ENCODE results near the gene ATOH1. TPM values are rescaled to one million over a fixed set of nuclear protein-coding genes. Genes with fewer than 3 reads are reported as not detected.

Gene ATOH1, protein sequence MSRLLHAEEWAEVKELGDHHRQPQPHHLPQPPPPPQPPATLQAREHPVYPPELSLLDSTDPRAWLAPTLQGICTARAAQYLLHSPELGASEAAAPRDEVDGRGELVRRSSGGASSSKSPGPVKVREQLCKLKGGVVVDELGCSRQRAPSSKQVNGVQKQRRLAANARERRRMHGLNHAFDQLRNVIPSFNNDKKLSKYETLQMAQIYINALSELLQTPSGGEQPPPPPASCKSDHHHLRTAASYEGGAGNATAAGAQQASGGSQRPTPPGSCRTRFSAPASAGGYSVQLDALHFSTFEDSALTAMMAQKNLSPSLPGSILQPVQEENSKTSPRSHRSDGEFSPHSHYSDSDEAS
- total RNA-seq: not detected

DNA sequence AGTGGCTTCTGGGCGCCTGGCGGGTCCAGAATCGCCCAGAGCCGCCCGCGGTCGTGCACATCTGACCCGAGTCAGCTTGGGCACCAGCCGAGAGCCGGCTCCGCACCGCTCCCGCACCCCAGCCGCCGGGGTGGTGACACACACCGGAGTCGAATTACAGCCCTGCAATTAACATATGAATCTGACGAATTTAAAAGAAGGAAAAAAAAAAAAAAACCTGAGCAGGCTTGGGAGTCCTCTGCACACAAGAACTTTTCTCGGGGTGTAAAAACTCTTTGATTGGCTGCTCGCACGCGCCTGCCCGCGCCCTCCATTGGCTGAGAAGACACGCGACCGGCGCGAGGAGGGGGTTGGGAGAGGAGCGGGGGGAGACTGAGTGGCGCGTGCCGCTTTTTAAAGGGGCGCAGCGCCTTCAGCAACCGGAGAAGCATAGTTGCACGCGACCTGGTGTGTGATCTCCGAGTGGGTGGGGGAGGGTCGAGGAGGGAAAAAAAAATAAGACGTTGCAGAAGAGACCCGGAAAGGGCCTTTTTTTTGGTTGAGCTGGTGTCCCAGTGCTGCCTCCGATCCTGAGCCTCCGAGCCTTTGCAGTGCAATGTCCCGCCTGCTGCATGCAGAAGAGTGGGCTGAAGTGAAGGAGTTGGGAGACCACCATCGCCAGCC is at the start of gene ATOH1:
TSS of gene ATOH1 (plus strand) at position 422 of the 663 bp plus-strand sequence. CDS start at position 596, 174 bp downstream.
- TF ChIP-seq, protein P1, sequence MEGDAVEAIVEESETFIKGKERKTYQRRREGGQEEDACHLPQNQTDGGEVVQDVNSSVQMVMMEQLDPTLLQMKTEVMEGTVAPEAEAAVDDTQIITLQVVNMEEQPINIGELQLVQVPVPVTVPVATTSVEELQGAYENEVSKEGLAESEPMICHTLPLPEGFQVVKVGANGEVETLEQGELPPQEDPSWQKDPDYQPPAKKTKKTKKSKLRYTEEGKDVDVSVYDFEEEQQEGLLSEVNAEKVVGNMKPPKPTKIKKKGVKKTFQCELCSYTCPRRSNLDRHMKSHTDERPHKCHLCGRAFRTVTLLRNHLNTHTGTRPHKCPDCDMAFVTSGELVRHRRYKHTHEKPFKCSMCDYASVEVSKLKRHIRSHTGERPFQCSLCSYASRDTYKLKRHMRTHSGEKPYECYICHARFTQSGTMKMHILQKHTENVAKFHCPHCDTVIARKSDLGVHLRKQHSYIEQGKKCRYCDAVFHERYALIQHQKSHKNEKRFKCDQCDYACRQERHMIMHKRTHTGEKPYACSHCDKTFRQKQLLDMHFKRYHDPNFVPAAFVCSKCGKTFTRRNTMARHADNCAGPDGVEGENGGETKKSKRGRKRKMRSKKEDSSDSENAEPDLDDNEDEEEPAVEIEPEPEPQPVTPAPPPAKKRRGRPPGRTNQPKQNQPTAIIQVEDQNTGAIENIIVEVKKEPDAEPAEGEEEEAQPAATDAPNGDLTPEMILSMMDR (IDR thresholded peaks at IDR 0.05; ENCODE audit: low read depth): no peak

DNA sequence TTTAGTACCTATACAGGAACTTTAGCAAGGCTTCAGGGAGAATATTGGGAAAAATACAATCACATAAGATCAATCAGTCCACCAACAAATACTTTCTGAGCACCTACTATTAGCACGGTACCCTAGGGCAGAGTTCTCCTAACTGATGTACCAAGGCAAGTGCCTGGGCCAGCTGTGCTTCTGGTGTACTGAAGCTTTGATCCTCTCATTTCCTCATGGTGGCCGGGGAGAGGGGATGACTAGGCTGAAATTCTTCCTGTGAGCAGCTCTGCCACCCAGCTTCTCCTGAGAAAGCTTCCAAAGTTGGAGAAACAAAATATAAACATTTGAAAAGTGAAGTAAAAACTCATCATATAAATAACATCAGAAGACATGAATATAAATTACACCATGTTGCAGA is 49.3 kb upstream of the ATOH1 start:
- TF ChIP-seq, protein P1 (IDR thresholded peaks at IDR 0.05; ENCODE audit: low read depth): no peak

DNA sequence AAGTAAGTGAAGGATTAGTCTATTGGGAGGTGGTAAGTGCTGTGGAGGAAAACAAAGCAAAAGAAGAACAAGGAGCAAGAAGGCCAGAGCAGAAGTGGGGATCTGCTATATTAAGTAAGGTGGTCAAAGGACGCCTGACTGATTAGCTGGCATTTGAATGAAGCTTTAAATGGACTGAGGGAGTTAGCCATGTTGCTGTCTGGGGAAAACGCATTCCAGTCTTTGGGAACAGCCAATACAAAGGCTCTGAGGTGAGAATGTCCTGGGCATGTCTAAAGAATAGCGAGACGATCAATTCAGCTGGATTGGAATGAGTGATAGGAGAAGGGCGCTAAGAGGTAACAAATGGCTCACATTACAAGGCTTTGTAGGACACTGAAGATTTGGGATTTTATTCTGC is 48.5 kb upstream of the ATOH1 start:
- TF ChIP-seq, protein P1 (IDR thresholded peaks at IDR 0.05; ENCODE audit: low read depth): no peak

DNA sequence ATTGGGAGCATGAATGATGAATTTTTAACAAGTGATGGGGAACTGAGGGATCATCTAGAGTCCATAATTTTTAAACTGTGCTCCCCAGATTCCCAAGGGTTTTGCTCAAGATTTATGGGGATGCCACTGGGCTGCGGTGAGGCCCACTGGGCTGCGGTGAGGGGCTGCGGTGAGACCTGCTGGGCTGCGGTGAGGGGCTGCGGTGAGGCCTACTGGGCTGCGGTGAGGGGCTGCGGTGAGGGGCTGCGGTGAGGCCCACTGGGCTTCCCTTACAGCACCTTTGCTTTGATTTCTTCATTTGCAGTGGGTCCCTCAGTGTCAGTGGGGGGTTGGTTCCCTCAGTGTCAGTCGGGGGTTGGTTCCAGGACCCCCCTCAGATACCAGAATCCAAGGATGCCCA is 47.4 kb upstream of the ATOH1 start:
- TF ChIP-seq, protein P1 (IDR thresholded peaks at IDR 0.05; ENCODE audit: low read depth): no peak

DNA sequence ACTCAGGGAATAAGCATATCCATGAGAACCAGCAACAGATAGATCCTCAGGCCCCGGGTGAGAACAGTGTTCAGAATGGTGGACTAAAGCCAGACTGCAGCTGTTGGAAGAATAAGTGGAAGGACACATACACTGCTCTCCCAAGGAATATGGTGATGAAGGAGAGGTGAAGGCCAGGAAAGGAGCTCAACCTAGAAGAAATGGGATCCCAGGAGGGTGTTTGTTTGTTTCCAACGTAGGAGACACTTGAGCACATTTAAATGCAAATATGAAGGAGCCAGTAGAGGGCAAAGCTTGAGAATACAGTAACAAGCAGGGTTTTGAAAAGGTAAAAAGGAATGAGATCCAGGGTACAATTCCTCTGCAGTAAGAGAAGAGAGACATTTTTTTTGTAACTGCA is 42.4 kb upstream of the ATOH1 start:
- TF ChIP-seq, protein P1 (IDR thresholded peaks at IDR 0.05; ENCODE audit: low read depth): no peak

DNA sequence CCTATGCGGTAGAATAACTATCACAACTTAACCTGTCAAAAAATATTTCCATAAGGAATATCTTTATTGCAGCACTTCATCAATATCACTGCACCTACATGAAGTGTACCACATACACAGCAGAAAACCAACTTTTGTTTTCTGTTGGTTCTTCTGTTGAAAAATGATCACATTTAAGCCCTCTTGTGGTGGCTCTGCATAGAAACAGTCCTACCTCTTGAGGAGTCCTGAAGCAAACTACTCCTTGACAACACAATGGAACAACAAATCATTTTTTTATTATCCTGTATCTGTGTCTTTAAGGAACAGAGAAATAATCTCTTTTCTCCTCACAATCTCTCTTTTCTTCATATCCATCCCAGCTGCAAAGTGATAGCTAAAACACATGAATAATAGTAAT is 39.8 kb upstream of the ATOH1 start:
- TF ChIP-seq, protein P1 (IDR thresholded peaks at IDR 0.05; ENCODE audit: low read depth): no peak

DNA sequence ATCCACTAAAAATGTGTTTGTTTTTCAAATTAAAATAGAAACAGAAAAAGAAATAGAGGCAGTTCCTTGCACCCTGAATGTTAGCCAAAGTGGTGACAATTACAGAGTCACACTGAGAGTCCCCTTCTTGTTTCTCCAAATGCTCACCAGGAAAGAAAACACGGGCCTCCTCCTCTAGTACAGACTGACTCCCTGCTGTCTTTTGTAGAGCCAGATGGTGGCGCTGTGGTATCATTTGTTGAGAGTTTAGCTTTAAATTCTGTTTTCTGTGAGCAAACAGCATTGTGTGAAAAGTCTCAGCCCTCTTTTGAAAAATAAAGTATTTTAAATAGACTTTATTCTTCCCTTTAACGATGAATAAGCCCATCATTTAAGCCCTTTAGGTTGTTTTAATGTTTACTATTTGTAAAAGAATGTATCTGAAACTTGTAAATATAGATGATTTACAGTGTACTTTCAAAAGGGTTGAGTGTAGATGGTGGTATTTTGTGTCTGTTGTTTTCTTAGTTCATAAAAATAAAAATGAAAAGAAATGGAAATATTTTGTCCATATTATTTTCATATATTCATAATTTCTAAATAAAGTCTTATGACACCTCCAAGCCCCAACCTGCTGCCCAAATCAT is 36.9 kb upstream of the ATOH1 start:
- TF ChIP-seq, protein P1 (IDR thresholded peaks at IDR 0.05; ENCODE audit: low read depth): no peak
